ENCODE data around the gene ANXA1.

Gene ANXA1

GRCh38 chr9:73137914-73138313, 13.8 kb upstream of the ANXA1 start:
- no peak for DNase-seq (ENCODE audit: low read depth in 2 of 3, low spot score in 1 of 3)

- no peak for DNase-seq (ENCODE audit: low read depth in 2 of 3, low spot score in 1 of 3)
These were observed 13.1 kb upstream of the ANXA1 start for GRCh38 chr9:73138516-73138915.

- DNase-seq (ENCODE audit: low read depth in 2 of 3, low spot score in 1 of 3), result no peak
These were observed 10.4 kb upstream of the ANXA1 start for GRCh38 chr9:73141282-73141681.

- DNase-seq (ENCODE audit: low read depth in 2 of 3, low spot score in 1 of 3), result no peak
These were observed 7.8 kb upstream of the ANXA1 start for GRCh38 chr9:73143711-73144328.

- DNase-seq (ENCODE audit: low read depth in 2 of 3, low spot score in 1 of 3), result no peak
These were observed 5.4 kb upstream of the ANXA1 start for GRCh38 chr9:73146111-73146815.

- DNase-seq (ENCODE audit: low read depth in 2 of 3, low spot score in 1 of 3), result no peak
These were observed 3.2 kb upstream of the ANXA1 start for GRCh38 chr9:73148447-73148937.

GRCh38 chr9:73149371-73150067, 2.1 kb upstream of the ANXA1 start:
- DNase-seq (ENCODE audit: low read depth in 2 of 3, low spot score in 1 of 3), result no peak

- no peak for DNase-seq (ENCODE audit: low read depth in 2 of 3, low spot score in 1 of 3)
These were observed 829 bp downstream of the ANXA1 start for GRCh38 chr9:73152543-73152844.

- DNase-seq (ENCODE audit: low read depth in 2 of 3, low spot score in 1 of 3), result no peak
These were observed 1.3 kb downstream of the ANXA1 start for GRCh38 chr9:73152953-73153352.

- DNase-seq (ENCODE audit: low read depth in 2 of 3, low spot score in 1 of 3), result no peak
These were observed 2.1 kb downstream of the ANXA1 start for GRCh38 chr9:73153793-73154227.

GRCh38 chr9:73154271-73154670, 2.6 kb downstream of the ANXA1 start:
- no peak for DNase-seq (ENCODE audit: low read depth in 2 of 3, low spot score in 1 of 3)

GRCh38 chr9:73154722-73155121, 3.1 kb downstream of the ANXA1 start:
- no peak for DNase-seq (ENCODE audit: low read depth in 2 of 3, low spot score in 1 of 3)

GRCh38 chr9:73155377-73155776, 3.7 kb downstream of the ANXA1 start:
- no peak for DNase-seq (ENCODE audit: low read depth in 2 of 3, low spot score in 1 of 3)

GRCh38 chr9:73155968-73156864, 4.6 kb downstream of the ANXA1 start:
- no peak for DNase-seq (ENCODE audit: low read depth in 2 of 3, low spot score in 1 of 3)

- DNase-seq (ENCODE audit: low read depth in 2 of 3, low spot score in 1 of 3), result no peak
These were observed 5.2 kb downstream of the ANXA1 start for GRCh38 chr9:73156865-73157187.

- no peak for DNase-seq (ENCODE audit: low read depth in 2 of 3, low spot score in 1 of 3)
These were observed 6.1 kb downstream of the ANXA1 start for GRCh38 chr9:73157811-73158210.

GRCh38 chr9:73158723-73159122, 7.1 kb downstream of the ANXA1 start:
- no peak for DNase-seq (ENCODE audit: low read depth in 2 of 3, low spot score in 1 of 3)

- no peak for DNase-seq (ENCODE audit: low read depth in 2 of 3, low spot score in 1 of 3)
These were observed 9.2 kb downstream of the ANXA1 start for GRCh38 chr9:73160868-73161267.

GRCh38 chr9:73162987-73163768, 11.5 kb downstream of the ANXA1 start:
- no peak for DNase-seq (ENCODE audit: low read depth in 2 of 3, low spot score in 1 of 3)

- DNase-seq (ENCODE audit: low read depth in 2 of 3, low spot score in 1 of 3), result no peak
These were observed 14.2 kb downstream of the ANXA1 start for GRCh38 chr9:73165911-73166310.

GRCh38 chr9:73166468-73166867, 14.8 kb downstream of the ANXA1 start:
- no peak for DNase-seq (ENCODE audit: low read depth in 2 of 3, low spot score in 1 of 3)

Data from stimulated activated CD4-positive, alpha-beta T cell treated with anti-CD3 and anti-CD28 coated beads, Interleukin-12 subunit alpha, Interleukin-12 subunit beta, amount 100 ng/mL, for 48 hours (primary cell).